Endothelial cell (in vitro differentiated cells): Measurements from ENCODE around the gene CTAGE4. TPM values are rescaled to one million over a fixed set of nuclear protein-coding genes. Genes with fewer than 3 reads are reported as not detected.
"Not testable (repeated sequence)": the region's sequence is repeated elsewhere in the genome, so short reads cannot be mapped to it uniquely, and the experiment has no call there.

Experiments used
- DNase-seq: peaks from one replicate; pipeline ENCODE4 v3.0.0; 2021; ENCODE audit warnings: low spot score
- H3K27ac Mint-ChIP-seq: one replicate; pipeline ENCODE4 v1.8.0; 2021; ENCODE audit warnings: mixed read lengths, inconsistent platforms; ENCODE audit not compliant: unreplicated experiment
- H3K27me3 Mint-ChIP-seq: one replicate; pipeline ENCODE4 v1.8.0; 2021; ENCODE audit warnings: mild to moderate bottlenecking, moderate library complexity, mixed read lengths, inconsistent platforms; ENCODE audit not compliant: unreplicated experiment
- H3K36me3 Mint-ChIP-seq: one replicate; pipeline ENCODE4 v1.8.0; 2021; ENCODE audit warnings: mild to moderate bottlenecking, low read depth, mixed read lengths, inconsistent platforms; ENCODE audit not compliant: unreplicated experiment
- H3K4me1 Mint-ChIP-seq: one replicate; pipeline ENCODE4 v1.8.0; 2021; ENCODE audit warnings: mild to moderate bottlenecking, mixed read lengths, inconsistent platforms; ENCODE audit not compliant: unreplicated experiment
- H3K4me3 Mint-ChIP-seq: one replicate; pipeline ENCODE4 v1.8.0; 2021; ENCODE audit warnings: mild to moderate bottlenecking, mixed read lengths, inconsistent platforms; ENCODE audit not compliant: unreplicated experiment
- H3K9me3 Mint-ChIP-seq: one replicate; pipeline ENCODE4 v1.8.0; 2021; ENCODE audit warnings: mixed read lengths, inconsistent platforms; ENCODE audit not compliant: unreplicated experiment
- total RNA-seq: library from RNA; stranded (reverse); fragmentation: NEBNext Ultra II Directional; extraction: Animal tissue kit (Norgen Biotek cat#: 25700); gene quantifications from one replicate; pipeline ENCODE4 v1.2.1, GENCODE V29; 2021; ENCODE audit not compliant: unreplicated experiment
- TF ChIP-seq, protein P1 (sequence below): fragments of 200-600 bp; sonication (generic); IDR thresholded peaks from one replicate; pipeline ENCODE4 v1.5.0; 2021; ENCODE audit warnings: antibody characterized with exemption; ENCODE audit not compliant: unreplicated experiment

The CTAGE4 gene
- total RNA-seq, 1 donor from 2014 or later, result 3.3 TPM

DNA sequence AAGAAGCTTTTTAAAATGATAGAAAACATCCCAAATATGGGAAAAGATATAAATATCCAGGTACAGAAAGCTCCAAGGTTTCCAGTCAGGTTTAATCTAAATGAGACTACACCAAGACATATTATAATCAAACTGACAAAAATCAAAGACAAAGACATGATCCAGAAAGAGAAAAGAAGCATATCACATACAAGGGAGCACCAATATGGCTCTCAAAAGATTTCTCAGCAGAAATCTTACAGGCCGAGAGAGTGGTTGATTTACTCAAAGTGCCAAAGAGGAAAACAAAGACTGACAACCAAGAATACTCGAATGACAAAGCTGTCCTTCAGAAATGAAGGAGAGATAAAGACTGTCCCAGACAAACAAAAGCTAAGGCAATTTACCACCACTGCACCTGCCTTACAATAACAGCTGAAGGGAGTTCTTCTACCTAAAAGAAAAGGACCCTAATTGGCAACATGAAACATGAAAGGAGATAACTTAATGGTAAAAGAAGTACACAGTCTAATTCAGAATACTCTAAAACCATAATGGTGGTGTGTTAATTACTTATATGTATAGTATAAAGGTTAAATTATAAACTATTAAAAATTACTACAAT lies 34.9 kb upstream of the CTAGE4 start:
- Mint-ChIP-seq H3K27ac (no peak overlapping the region), H3K36me3 (peaks cover 3% of the 10 kb centered on the region), H3K9me3 (peaks cover 16% of the 10 kb centered on the region), H3K27me3 (no peaks in the 10 kb centered on the region), H3K4me1 (no peaks in the 10 kb centered on the region), H3K4me3 (no peak overlapping the region)
- TF ChIP-seq, protein P1, sequence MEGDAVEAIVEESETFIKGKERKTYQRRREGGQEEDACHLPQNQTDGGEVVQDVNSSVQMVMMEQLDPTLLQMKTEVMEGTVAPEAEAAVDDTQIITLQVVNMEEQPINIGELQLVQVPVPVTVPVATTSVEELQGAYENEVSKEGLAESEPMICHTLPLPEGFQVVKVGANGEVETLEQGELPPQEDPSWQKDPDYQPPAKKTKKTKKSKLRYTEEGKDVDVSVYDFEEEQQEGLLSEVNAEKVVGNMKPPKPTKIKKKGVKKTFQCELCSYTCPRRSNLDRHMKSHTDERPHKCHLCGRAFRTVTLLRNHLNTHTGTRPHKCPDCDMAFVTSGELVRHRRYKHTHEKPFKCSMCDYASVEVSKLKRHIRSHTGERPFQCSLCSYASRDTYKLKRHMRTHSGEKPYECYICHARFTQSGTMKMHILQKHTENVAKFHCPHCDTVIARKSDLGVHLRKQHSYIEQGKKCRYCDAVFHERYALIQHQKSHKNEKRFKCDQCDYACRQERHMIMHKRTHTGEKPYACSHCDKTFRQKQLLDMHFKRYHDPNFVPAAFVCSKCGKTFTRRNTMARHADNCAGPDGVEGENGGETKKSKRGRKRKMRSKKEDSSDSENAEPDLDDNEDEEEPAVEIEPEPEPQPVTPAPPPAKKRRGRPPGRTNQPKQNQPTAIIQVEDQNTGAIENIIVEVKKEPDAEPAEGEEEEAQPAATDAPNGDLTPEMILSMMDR, result no peak
- DNase-seq, result no peak

DNA sequence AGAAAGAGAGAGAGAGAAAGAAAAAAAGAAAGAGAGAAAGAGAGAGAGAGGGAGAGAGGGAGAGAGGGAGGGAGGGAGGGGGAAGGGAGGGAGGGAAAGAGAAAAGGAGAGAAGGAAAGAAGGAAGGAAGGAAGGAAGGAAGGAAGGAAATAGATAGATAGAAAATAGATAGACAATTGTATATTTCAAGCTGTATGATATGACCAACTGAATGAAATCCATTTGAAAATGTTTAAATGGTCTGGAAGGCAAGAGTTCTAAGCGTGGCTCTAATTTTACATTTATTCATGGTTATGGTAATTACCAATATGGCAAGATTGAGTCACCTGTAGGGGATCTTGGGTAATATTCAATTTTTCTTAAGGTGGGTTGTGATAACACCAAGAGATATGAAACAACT lies 24.4 kb upstream of the CTAGE4 start:
- no peak for DNase-seq
- Mint-ChIP-seq H3K4me3 (no peak overlapping the region), H3K9me3 (no peaks in the 10 kb centered on the region), H3K36me3 (no peaks in the 10 kb centered on the region), H3K4me1 (no peaks in the 10 kb centered on the region), H3K27me3 (no peaks in the 10 kb centered on the region), H3K27ac (no peak overlapping the region)
- TF ChIP-seq, protein P1, result no peak

DNA sequence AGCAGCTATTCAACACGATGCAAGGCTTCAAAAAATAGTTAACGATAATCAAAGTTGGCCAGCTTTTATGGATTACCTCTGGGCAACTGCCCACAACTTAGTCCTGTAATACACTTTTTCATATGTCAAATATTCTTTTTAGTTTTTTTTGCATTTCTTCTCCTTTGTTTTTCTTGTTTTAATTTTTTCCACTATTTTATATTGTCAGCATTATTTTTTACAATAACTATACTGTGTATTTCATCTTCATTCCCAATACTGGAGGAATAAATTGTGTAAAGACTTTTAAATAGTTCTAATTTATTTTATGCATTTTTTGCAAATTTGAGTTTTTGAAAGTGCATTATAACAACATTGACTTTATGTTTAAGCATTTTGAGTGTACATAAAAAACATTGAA lies 18.5 kb upstream of the CTAGE4 start:
- DNase-seq, result no peak
- TF ChIP-seq, protein P1, result no peak
- no peaks in the 10 kb centered on the region for H3K4me1 Mint-ChIP-seq
- no peaks in the 10 kb centered on the region for H3K9me3 Mint-ChIP-seq
- no peaks in the 10 kb centered on the region for H3K36me3 Mint-ChIP-seq
- no peak overlapping the region for H3K4me3 Mint-ChIP-seq
- H3K27ac Mint-ChIP-seq, result no peak overlapping the region
- no peaks in the 10 kb centered on the region for H3K27me3 Mint-ChIP-seq

DNA sequence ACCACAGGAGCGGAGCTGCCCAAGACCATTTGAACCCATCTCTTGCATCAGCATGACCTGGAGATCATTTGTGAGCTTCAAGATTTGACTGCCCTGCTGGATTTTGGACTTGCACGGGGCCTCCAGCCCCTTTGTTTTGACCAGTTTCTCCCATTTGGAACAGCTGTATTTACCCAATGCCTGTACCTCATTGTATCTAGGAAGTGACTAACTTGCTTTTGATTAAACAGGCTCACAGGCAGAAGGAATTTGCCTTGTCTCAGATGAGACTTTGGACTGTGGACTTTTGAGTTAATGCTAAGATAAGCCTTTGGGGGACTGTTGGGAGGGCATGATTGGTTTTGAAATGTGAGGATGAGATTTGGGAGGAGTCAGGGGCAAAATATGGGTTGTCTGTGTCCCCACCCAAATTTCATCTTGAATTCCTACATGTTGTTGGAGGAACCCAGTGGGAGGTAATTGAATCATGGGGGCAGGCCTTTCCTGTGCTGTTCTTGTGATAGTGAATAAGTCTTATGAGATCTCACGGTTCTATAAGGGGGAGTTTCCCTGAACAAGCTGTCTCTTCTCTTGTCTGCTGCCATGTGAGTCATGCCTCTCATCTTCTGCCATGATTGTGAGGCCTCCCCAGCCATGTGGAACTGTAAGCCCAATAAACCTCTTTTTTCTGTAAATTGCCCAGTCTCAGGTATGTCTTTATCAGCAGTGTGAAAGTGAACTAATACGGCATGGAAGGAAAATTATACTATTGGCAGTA lies 11.5 kb upstream of the CTAGE4 start:
- not testable (repeated sequence) for H3K27me3 Mint-ChIP-seq, H3K4me1 Mint-ChIP-seq, H3K9me3 Mint-ChIP-seq, H3K36me3 Mint-ChIP-seq, H3K27ac Mint-ChIP-seq, H3K4me3 Mint-ChIP-seq, DNase-seq

DNA sequence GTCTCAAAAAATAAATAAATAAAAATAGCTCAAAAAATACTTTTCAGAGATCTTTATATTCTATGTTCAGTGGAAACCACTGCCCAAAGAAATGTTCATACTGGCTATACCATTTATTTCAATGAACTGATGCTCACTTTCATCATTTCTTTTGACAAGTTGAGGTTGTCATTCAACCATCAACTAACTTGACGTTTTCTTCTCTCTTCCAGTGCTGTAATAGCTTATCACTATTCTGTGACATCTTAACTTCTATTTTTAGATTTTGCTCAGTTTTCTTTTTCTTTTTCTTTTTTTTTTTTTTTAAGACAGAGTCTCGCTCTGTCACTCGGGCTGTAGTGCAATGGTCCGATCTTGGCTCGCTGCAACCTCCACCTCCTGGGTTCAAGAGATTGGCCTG lies 8.7 kb upstream of the CTAGE4 start:
- DNase-seq, result no peak
- H3K36me3 Mint-ChIP-seq, result no peaks in the 10 kb centered on the region
- H3K4me3 Mint-ChIP-seq, result no peak overlapping the region
- H3K9me3 Mint-ChIP-seq, result no peaks in the 10 kb centered on the region
- H3K4me1 Mint-ChIP-seq, result peaks cover 2% of the 10 kb centered on the region
- H3K27ac Mint-ChIP-seq, result no peak overlapping the region
- H3K27me3 Mint-ChIP-seq, result no peaks in the 10 kb centered on the region
- TF ChIP-seq, protein P1, result no peak
